ES-I3 (cell line): ENCODE data around the gene METTL16.

Experiments used
- H3K36me3 ChIP-seq: 2 replicates; pipeline ENCODE4 v1.6.1; 2013; ENCODE audit warnings: mild to moderate bottlenecking, low read length, control low read depth, moderate library complexity; ENCODE audit not compliant: insufficient read depth
- H3K4me1 ChIP-seq: 2 replicates; pipeline ENCODE4 v1.6.1; 2013; ENCODE audit warnings: mild to moderate bottlenecking, control low read depth, low read length; ENCODE audit not compliant: insufficient read depth
- H3K9ac ChIP-seq: 2 replicates; pipeline ENCODE4 v1.6.1; 2013; ENCODE audit warnings: low read depth, mild to moderate bottlenecking, low read length, moderate library complexity
- H3K9me3 ChIP-seq: 2 replicates; pipeline ENCODE4 v1.6.1; 2013; ENCODE audit warnings: mild to moderate bottlenecking, low read length, moderate library complexity; ENCODE audit not compliant: control insufficient read depth, insufficient read depth

Gene METTL16

DNA sequence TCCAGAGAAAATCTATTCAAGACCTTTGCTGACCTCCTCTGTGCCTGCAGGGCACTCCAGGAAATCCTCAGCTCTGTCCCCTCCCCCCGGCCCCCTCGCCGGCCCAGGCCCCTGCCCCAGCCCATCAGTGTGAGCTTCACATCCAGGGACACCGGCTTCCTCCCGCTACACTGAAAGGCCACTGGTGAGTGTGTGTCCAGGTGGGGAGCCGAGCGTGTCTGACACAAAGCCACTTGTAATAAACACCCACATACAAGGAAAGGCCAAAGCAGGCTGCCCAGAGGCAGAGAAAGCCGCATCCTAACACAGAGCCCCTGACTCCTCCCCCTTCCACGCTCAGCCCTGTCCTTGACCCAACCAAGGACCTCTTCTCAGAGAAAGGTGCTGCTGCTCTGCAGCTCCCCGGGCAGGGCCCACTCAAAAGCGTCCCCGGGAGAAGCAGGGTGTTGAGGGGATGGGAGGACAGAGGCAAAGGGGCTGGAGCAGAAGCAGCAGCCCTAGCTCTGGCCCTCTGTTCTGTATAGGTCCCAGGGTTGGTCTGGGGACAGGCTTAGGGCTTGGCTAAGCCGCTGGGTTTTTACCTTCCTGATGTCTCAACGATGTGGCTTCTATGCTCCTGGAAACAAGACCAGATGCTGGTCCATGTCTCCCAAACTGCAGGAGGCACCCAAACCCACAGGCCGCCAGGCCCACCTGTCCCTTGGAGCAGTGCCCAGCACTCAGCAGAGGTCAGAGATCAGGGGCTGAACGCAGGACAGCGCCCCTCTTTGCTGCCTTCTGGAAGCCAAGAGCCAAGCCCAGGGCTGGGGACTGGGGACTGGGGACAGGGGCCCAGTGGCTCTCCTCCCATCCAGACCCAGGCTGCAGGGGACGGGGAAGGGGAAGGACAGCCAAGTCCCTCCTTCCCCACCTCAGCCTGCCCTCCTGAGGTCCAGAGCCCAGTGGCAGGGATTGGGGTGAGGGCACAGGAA lies 126.2 kb downstream of the METTL16 start:
- H3K9ac ChIP-seq, result no peak overlapping the region
- H3K4me1 ChIP-seq, result peaks cover 29% of the 10 kb centered on the region
- no peaks in the 10 kb centered on the region for H3K9me3 ChIP-seq
- H3K36me3 ChIP-seq, result no peaks in the 10 kb centered on the region

DNA sequence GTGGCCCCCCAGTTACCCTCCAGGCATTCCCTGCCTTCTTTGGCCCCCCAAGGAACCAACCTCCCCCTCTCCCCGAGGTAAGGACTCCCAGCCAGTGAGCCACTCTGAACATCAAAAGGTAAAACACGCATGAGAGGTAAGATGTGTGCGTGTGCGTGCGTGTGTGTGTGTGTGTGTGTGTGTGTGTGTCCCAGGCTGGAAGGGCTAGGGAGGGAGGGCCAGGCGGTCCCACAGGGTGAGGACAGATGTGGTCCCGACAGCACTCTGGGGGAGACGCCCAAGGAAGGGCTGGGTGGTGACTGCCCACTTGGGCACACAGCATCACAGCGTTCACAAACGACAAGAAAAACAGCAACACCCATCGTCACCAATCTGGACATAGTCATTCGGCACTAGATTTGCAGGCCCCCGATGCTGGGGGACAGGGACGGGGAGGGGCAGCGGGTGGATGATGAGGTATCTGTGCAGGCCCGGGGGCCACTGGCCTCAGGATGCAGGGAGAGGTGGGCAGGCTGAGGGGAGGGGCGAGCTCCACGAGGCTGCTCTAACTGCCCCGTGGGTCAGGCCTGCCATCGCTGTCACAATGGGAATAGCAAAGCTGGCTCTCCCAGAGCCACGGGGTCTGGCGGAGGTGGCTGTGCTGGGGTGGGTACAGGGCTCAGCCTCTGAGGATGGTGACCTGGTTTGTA lies 127.1 kb downstream of the METTL16 start:
- H3K4me1 ChIP-seq, result peaks cover 26% of the 10 kb centered on the region
- no peak overlapping the region for H3K9ac ChIP-seq
- H3K9me3 ChIP-seq, result no peaks in the 10 kb centered on the region
- no peaks in the 10 kb centered on the region for H3K36me3 ChIP-seq

DNA sequence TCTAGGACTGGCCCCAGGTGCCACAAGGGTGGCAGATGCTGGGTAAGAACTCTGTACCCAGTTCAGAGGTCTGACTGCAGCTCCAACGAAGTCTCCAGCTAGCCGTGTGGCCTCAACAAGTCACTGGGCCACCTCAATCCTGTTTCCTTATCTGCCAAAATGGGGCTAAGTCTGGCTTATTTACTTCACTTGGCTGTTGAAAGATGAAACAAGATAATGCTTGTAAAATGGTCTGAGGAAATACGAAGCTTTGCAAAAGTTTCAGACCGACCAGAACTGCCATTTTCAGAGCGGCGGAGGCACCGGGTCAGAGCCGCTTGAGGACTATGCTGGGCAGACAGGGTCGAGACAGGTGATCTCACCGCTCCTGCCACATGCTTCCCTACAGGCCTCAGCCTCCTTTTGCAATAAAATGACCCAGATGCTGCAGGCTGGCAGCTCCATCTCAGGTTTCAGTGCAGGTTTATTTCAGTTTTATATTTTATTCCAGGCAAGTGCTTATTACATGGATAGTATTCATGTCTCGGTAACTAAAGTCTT lies 128.0 kb downstream of the METTL16 start:
- H3K9me3 ChIP-seq, result no peaks in the 10 kb centered on the region
- H3K4me1 ChIP-seq, result peaks cover 26% of the 10 kb centered on the region
- H3K9ac ChIP-seq, result no peak overlapping the region
- H3K36me3 ChIP-seq, result no peaks in the 10 kb centered on the region; the same call in 1 of the 2 replicates

DNA sequence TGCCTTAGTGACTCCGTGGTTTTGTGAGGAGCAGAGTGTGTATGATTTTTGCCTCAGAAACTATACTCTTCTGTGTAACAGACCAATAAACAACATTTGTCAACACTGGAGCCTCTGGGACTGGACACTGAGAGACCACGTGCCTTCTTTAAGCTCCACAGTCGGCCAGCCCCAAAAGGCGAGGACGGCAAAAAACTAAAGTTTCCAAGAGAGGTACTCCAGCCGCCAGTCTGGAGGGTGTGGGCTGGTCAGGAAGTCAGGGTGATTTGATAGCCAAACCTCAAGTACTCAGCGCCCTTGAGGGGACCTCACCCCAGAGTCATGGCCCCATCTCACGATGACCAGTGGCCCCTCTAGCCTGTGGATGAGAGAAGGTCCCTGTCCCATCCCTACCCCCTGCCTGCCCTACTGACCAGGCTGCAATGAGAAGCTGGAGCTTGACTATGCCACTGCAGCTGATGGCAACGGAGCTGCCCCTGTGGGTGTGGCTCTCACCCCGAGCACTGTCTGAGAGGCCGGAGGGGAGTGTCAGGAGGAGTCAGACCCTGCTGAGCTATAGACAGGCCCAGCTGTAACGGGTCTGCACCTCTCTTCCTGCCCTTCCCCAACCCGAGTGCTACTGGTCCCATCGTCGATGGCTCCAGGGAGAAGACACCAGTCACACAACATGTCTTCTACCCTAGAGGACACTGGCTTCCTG lies 130.6 kb downstream of the METTL16 start:
- H3K4me1 ChIP-seq, result peaks cover 26% of the 10 kb centered on the region
- H3K36me3 ChIP-seq, result no peaks in the 10 kb centered on the region; the same call in 1 of the 2 replicates
- H3K9me3 ChIP-seq, result no peaks in the 10 kb centered on the region
- H3K9ac ChIP-seq, result no peak overlapping the region

DNA sequence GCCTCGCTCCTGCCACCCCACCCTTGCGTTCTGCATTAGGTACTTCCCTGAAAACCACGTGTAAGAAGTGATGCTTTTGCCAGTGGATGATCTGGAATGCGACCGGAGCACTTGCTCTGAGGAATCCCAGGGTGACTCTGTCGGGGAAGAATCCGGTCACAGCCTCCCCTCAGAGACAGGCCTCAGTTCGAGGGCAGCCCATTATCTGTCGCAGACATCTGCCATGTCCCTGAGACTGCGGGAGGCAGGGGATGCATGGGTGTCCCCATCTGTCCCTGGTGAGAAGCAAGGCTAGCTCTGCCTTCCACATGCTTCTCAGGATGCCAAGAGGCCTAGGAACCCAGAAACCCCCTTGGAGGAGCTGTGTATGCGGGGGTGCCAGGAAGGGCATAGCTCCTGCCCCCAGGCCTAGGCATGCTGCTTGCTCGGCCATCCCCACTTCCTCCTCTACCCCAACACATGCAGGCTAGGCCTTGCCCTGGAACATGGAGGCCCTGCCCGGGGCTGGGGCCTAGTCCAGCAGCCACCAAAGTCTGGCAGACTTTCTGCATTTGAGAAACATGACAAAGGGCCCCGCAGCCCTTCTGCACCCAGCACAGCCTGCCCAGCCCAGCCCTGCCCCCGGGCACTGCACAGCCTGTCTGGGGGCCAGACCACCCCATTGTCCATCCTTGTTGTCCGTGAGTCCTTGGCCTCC lies 131.3 kb downstream of the METTL16 start:
- Histone ChIP-seq H3K4me1 (peaks cover 23% of the 10 kb centered on the region), H3K36me3 (no peaks in the 10 kb centered on the region; the same call in 1 of the 2 replicates), H3K9ac (no peak overlapping the region), H3K9me3 (no peaks in the 10 kb centered on the region)

DNA sequence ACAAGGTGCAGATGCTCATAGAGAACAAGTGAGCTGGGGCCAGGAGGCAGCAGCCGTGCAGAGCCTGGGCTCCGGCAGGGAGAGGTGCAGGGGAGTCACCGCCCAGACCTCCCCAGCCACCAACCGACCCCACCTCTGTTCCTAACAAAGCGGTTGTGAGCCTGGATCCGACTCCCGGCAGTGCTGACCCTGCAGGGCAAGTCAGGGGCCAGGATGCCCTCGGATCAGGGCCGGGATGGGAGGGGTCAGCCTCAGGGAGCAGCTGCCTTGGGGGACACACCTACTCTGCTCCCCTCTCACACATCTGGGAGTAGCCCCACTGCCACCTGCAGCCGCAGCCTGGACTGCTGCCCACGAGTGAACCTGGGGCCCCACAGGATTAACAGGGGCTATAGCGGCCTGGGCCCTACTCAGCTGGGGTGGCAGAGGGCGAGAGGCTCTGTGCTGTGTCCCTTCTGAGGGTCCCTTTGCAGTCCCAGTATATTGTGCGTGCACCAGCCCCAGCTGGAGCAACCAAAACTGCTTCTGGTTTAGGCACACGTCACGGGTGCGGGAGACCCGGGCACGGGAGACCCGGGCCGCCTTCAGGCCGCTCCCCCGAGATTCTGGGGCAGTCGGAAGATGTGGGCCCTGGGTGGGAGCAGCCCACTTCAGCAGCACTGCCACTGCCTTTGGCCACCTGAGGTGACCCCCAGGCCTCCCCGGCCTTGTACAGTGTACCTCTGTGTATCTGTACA lies 132.0 kb downstream of the METTL16 start:
- no peaks in the 10 kb centered on the region; the same call in 1 of the 2 replicates for H3K36me3 ChIP-seq

DNA sequence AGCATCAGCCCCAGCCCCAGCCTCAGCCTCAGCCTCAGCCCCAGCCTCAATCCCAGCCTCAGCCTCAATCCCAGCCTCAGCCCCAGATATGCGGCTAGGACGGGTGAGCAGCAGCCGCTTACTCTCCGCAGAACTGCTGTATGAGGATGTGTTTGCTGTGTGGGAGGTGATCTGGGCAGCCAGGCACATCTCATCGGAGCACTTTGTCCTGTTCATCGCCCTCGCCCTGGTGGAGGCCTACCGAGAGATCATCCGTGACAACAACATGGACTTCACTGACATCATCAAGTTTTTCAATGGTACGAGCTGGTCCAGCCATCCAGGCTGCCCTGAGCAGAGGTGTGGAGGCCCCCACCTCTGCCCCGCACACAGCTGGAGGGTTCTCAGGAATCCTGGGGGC lies 132.8 kb downstream of the METTL16 start:
- Histone ChIP-seq H3K9ac (no peak overlapping the region), H3K36me3 (no peaks in the 10 kb centered on the region; the same call in 1 of the 2 replicates), H3K4me1 (peaks cover 10% of the 10 kb centered on the region), H3K9me3 (no peaks in the 10 kb centered on the region)

More for the DNA sequence above, 132.0 kb downstream of the METTL16 start:
- Histone ChIP-seq H3K9me3 (no peaks in the 10 kb centered on the region), H3K4me1 (peaks cover 17% of the 10 kb centered on the region), H3K9ac (no peak overlapping the region)

DNA sequence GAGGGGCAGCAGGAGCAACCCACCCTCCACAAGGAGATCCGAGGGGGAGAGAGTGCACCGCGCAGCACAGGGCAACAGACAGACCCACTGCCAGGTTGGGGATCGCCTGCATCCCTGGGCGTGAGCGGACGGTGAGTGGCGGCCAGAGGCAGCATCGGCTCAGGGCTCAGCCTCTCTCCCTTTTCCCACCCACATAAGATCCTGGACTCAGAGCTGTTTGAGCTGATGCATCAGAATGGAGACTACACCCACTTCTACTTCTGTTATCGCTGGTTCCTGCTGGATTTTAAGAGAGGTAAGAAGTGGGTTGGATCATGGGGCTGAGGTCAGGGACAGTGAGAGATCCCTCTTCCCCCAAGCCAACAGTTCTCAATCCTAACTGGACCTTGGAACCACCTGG lies 134.0 kb downstream of the METTL16 start:
- Histone ChIP-seq H3K9me3 (no peaks in the 10 kb centered on the region), H3K4me1 (no peaks in the 10 kb centered on the region; the same call in 1 of the 2 replicates), H3K9ac (no peak overlapping the region), H3K36me3 (peaks cover 3% of the 10 kb centered on the region; the same call in 1 of the 2 replicates)

DNA sequence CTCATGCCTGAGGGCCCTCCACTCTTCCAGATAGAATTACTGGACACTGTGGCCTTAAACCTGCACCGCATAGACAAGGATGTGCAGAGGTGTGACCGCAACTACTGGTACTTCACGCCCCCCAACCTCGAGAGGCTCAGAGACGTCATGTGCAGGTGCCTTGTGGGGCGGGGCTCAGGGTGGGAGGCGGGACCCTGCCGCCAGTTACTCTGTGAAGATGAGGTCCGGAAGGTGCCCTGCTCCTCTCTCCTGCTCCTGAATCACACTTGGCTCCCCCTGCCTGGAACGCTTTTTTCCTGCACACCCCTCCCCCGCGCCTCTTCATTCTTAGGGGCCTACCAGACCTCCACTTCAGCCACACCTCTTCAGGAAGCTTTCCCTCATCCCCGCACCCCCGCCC lies 135.6 kb downstream of the METTL16 start:
- no peaks in the 10 kb centered on the region for H3K9me3 ChIP-seq
- no peaks in the 10 kb centered on the region for H3K4me1 ChIP-seq
- no peak overlapping the region for H3K9ac ChIP-seq
- peaks cover 7% of the 10 kb centered on the region; the same call in 1 of the 2 replicates for H3K36me3 ChIP-seq

DNA sequence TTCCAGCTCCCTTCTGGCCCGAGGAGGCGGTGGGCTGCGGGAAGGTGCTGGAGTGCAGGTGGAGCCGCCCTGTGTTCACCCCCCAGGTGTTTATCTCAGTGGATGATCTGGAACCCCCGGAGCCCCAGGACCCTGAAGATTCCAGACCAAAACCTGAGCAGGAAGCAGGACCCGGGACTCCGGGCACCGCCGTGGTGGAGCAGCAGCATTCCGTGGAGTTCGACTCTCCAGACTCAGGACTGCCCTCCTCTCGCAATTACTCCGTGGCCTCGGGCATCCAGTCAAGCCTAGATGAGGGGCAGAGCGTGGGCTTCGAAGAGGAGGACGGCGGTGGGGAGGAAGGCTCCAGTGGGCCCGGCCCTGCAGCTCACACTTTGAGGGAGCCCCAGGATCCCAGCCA lies 136.3 kb downstream of the METTL16 start:
- Histone ChIP-seq H3K4me1 (no peaks in the 10 kb centered on the region), H3K9ac (no peak overlapping the region), H3K9me3 (no peaks in the 10 kb centered on the region), H3K36me3 (peaks cover 7% of the 10 kb centered on the region; the same call in 1 of the 2 replicates)

DNA sequence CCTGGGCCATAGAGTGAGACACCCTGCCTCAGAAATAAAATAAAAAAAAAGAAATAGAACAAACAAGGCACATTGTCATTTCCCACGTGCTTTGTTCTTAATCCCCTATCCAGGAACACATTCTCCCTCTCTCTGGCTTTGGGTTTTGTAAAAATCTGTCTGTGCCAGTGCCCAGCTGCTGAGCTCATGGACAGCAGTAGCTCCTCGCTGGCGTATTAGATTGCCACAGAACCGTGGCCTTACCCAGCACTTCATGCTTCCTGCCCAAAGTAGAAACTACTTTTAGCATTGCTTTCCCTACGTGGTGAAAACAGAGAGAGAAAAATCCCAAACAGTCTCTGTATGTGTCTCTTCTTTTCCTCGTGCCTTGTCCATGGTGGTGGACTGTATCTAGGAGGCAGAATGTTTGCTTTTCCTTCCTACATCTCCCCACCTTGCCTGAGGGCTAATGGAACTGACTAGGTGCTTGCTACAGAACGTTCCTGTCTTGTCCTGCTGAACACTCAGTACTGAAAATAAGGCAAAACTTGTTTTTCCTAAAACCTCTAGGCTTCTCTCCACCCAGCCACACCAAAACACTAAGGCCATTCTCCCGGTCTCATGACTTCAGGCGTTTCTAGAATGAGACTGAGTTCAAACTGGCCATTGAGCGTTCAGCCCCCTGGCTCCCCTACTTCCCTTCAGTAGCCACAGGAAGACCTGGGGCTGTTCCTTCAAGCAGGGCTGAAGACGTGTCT lies 137.0 kb downstream of the METTL16 start:
- Histone ChIP-seq H3K9me3 (no peaks in the 10 kb centered on the region), H3K4me1 (no peaks in the 10 kb centered on the region), H3K36me3 (peaks cover 7% of the 10 kb centered on the region; the same call in 1 of the 2 replicates), H3K9ac (no peak overlapping the region)

DNA sequence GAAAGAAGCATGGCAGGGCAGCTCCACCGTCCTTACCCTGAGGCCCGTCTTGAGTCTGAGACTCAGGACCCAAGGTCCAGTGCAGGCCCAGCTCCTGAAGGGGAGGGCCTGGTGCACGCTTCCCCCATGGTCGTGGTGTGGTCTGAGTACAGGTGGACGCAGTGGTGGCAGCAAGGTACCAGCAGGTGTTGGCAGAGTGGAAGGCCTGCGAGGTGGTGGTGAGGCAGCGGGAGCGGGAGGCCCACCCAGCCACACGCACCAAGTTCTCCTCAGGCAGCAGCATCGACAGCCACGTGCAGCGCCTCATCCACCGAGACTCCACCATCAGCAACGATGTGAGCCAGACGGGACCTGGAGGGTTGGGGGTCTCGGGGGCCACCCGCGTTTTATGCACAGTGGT lies 138.5 kb downstream of the METTL16 start:
- Histone ChIP-seq H3K4me1 (0 out of 2 replicates have a peak, but pooled peaks cover 3% of the 10 kb centered on the region), H3K9ac (no peak overlapping the region), H3K36me3 (peaks cover 7% of the 10 kb centered on the region; the same call in 1 of the 2 replicates), H3K9me3 (no peaks in the 10 kb centered on the region)
